Activated CD4-positive, alpha-beta T cell treated with anti-CD3 and anti-CD28 coated beads for 36 hours (primary cell): ENCODE data around the gene NUDT14. TPM values are rescaled to one million over a fixed set of nuclear protein-coding genes. Genes with fewer than 3 reads are reported as not detected.

ENCODE experiments used
- ATAC-seq: fragments of 200-7000 bp; cut with Tn5 transposase; one replicate; pipeline ENCODE4 v1.10.0; 2021; ENCODE audit warnings: mild to moderate bottlenecking, moderate library complexity
- CTCF ChIA-PET: fragments of 350-600 bp; sonication (Branson Sonifier 250); formaldehyde crosslinking; loops from one replicate; lab custom pipeline; 2021; ENCODE audit warnings: antibody characterized with exemption; lab: Charles Lee
- POLR2A ChIA-PET: fragments of 350-600 bp; sonication (Branson Sonifier 250); formaldehyde crosslinking; loops from one replicate; lab custom pipeline; 2021; ENCODE audit warnings: antibody characterized with exemption, inconsistent platforms; lab: Charles Lee
- DNase-seq: peaks from one replicate; pipeline ENCODE4 v3.0.0-alpha.2; 2020
- H3K27ac Mint-ChIP-seq: one replicate; pipeline ENCODE4 v1.8.0; 2021; ENCODE audit warnings: mixed read lengths
- H3K27me3 Mint-ChIP-seq: one replicate; pipeline ENCODE4 v1.8.0; 2021; ENCODE audit warnings: mixed read lengths
- H3K36me3 Mint-ChIP-seq: one replicate; pipeline ENCODE4 v1.8.0; 2021; ENCODE audit warnings: low read depth, mixed read lengths
- H3K4me1 Mint-ChIP-seq: one replicate; pipeline ENCODE4 v1.8.0; 2021; ENCODE audit warnings: mixed read lengths
- H3K4me3 Mint-ChIP-seq: one replicate; pipeline ENCODE4 v1.8.0; 2021; ENCODE audit warnings: mild to moderate bottlenecking, moderate library complexity, mixed read lengths
- H3K9me3 Mint-ChIP-seq: one replicate; pipeline ENCODE4 v1.8.0; 2021; ENCODE audit warnings: low read depth, mixed read lengths
- intact Hi-C, 2 experiments: fragments of 100-400 bp; cut with DNase I in 1 of 2; cut with micrococcal nuclease in 1 of 2; formaldehyde crosslinking; loops; one replicate each; pipeline versions ENCODE4 v1.14.2 to v1.15.1; 2022 to 2024; cut with DNase I, micrococcal nuclease
- total RNA-seq, 2 experiments: library from RNA; stranded (reverse); gene quantifications; one replicate each; pipeline ENCODE4 v1.2.3, GENCODE V29; 2021

NUDT14 gene
- total RNA-seq, 2 experiments from 2014 or later, result 12.3 to 13.5 TPM

- CTCF ChIA-PET, result interaction anchor here (0.7 kb wide), 1 partner anchor 9 kb away, joined by 3 read pairs; no protein-coding TSS in a partner anchor
- no peaks in the 10 kb centered on the region for H3K9me3 Mint-ChIP-seq
- no peaks in the 10 kb centered on the region for H3K36me3 Mint-ChIP-seq
- no peak for DNase-seq
- intact Hi-C loops, result no loop called here
- H3K27me3 Mint-ChIP-seq, result no peaks in the 10 kb centered on the region
- H3K4me3 Mint-ChIP-seq, result no peak overlapping the region
- no peaks in the 10 kb centered on the region for H3K4me1 Mint-ChIP-seq
- no peak overlapping the region for H3K27ac Mint-ChIP-seq
- POLR2A ChIA-PET, result no interaction called here
- ATAC-seq, result no peak
These were observed 26.0 kb downstream of the NUDT14 start for GRCh38 chr14:105155071-105155651.

GRCh38 chr14:105154476-105154871 is 26.6 kb downstream of the NUDT14 start:
- CTCF ChIA-PET, result no interaction called here
- ATAC-seq (no peak), DNase-seq (no peak)
- no peaks in the 10 kb centered on the region for H3K9me3 Mint-ChIP-seq
- POLR2A ChIA-PET, result no interaction called here
- no peaks in the 10 kb centered on the region for H3K4me1 Mint-ChIP-seq
- no peaks in the 10 kb centered on the region for H3K27me3 Mint-ChIP-seq
- no peaks in the 10 kb centered on the region for H3K36me3 Mint-ChIP-seq
- intact Hi-C loops, result no loop called here
- no peak overlapping the region for H3K27ac Mint-ChIP-seq
- no peak overlapping the region for H3K4me3 Mint-ChIP-seq

DNA sequence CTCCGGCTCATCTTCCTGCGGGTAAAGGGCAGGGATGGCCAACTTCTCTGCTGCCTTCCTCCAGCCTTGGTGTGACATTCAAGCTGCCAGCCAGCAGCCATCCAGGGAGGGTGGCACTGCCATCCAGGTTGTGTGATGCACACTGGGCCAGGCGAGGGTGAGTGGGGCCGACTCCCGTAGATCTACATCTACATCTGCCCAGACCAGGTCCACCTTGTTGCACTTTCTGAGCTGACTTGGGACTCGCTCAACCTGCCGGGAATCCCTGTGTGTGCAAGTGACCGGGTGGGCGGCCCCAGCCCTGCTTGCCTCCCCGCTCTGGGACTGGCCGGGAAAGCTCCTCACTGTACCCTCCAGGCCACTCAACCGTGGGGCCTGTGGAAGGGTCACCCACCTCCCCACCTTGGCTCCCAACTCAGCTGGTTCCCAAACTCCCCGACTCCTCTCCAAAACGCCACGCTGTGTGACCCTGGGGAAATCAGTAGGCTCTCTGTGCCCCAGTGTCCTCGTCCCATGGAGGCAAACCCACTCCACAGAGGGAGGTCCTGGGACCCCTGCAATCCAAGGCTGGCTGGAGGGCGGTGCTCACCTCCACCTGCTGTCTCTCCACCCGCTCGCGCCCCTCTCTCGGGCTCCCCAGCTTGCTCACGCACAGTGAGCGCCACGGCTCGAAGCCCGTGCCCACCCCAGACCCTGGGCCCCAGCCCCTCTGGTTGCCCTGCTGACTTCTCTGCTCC is 27.2 kb downstream of the NUDT14 start:
- ChIA-PET POLR2A (no interaction called here), CTCF (interaction anchor here (0.6 kb wide), 1 partner anchor 20 kb away, joined by 3 read pairs; no protein-coding TSS in a partner anchor)
- Mint-ChIP-seq H3K4me3 (no peak overlapping the region), H3K36me3 (no peaks in the 10 kb centered on the region), H3K27me3 (no peaks in the 10 kb centered on the region), H3K9me3 (no peaks in the 10 kb centered on the region), H3K27ac (no peak overlapping the region), H3K4me1 (no peaks in the 10 kb centered on the region)
- ATAC-seq, result no peak
- no peak for DNase-seq
- intact Hi-C loops, result no loop called here

DNA sequence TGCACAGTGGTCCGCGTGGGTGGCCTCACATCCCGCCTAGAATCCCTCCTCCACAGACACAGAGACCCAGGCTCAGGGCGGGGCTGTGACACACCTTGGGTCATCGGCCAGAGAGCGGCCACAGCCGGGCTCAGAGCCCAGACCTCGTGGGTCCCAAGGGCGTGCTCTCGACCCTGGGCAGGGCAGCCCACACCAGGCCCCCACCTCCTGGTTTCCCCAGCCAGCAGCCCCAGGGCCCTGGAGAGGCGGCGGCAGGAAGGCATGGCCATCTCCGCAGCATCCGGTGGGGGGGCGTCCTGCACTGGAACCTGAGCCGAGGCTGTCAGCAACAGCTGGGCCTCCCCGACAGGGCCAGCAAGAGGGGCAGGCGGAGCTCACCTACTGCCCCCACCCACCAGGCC is 27.8 kb downstream of the NUDT14 start:
- Mint-ChIP-seq H3K9me3 (no peaks in the 10 kb centered on the region), H3K27me3 (no peaks in the 10 kb centered on the region), H3K27ac (no peak overlapping the region), H3K4me1 (no peaks in the 10 kb centered on the region), H3K4me3 (no peak overlapping the region), H3K36me3 (no peaks in the 10 kb centered on the region)
- DNase-seq, result no peak
- CTCF ChIA-PET, result interaction anchor here (0.6 kb wide), 1 partner anchor 20 kb away, joined by 3 read pairs; no protein-coding TSS in a partner anchor
- POLR2A ChIA-PET, result no interaction called here
- intact Hi-C loops, result no loop called here
- no peak for ATAC-seq

GRCh38 chr14:105152794-105153241 is 28.3 kb downstream of the NUDT14 start:
- Mint-ChIP-seq H3K9me3 (no peaks in the 10 kb centered on the region), H3K4me1 (no peaks in the 10 kb centered on the region), H3K36me3 (no peaks in the 10 kb centered on the region), H3K27me3 (no peaks in the 10 kb centered on the region), H3K4me3 (no peak overlapping the region), H3K27ac (no peak overlapping the region)
- no peak for ATAC-seq
- ChIA-PET POLR2A (no interaction called here), CTCF (interaction anchor here (0.6 kb wide), 1 partner anchor 19 kb away, joined by 3 read pairs; no protein-coding TSS in a partner anchor)
- DNase-seq, result no peak
- intact Hi-C loops, result no loop called here

- intact Hi-C loops, result no loop called here
- ChIA-PET POLR2A (no interaction called here), CTCF (no interaction called here)
- Mint-ChIP-seq H3K9me3 (no peaks in the 10 kb centered on the region), H3K4me1 (no peaks in the 10 kb centered on the region), H3K27me3 (no peaks in the 10 kb centered on the region), H3K36me3 (no peaks in the 10 kb centered on the region), H3K27ac (no peak overlapping the region), H3K4me3 (no peak overlapping the region)
- ATAC-seq, result no peak
- DNase-seq, result peak; percentile 8
These were observed 29.0 kb downstream of the NUDT14 start for GRCh38 chr14:105151838-105152793.

DNA sequence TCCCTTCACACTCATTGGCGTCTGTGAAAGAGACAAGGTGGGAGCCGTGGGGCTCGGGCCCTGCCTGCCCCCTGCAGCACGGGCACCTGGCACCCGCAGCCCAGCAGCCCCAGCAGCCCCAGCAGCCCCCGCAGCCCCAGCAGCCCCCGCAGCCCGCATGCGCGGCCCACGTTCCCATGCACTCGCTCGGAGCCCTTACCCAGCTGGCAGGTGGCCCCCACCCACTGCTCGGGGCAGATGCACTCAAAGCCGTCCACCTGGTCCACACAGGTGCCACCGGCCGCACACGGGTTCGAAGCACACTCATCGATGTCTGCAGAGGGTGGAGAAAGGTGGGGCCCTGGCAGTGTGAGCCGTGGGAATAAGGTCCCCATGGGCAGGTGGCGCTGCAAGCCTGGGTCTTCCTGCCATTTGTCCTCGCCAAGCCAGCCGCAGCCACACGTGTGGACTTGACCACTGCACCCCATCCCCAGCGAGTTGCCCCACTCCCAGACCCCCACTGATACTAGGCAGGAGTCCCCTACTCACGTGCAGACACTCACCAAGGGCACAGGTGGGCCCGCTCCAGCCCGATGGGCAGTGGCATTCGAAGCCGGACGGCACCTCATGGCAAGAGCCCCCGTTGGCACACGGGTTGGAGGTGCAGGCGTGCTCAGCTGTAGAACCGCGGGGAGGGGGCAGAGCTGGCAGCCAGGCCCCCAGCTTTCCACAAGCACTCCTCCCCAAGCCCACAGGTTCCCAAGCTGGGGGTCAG is 29.9 kb downstream of the NUDT14 start:
- intact Hi-C loops, result no loop called here
- Mint-ChIP-seq H3K9me3 (no peaks in the 10 kb centered on the region), H3K36me3 (no peaks in the 10 kb centered on the region), H3K27ac (no peak overlapping the region), H3K4me1 (no peaks in the 10 kb centered on the region), H3K4me3 (no peak overlapping the region), H3K27me3 (no peaks in the 10 kb centered on the region)
- ChIA-PET POLR2A (no interaction called here), CTCF (no interaction called here)
- no peak for ATAC-seq
- DNase-seq, result peak; percentile 4

GRCh38 chr14:105150368-105151083 is 30.6 kb downstream of the NUDT14 start:
- H3K27me3 Mint-ChIP-seq, result no peaks in the 10 kb centered on the region
- CTCF ChIA-PET, result no interaction called here
- no peaks in the 10 kb centered on the region for H3K9me3 Mint-ChIP-seq
- no peak overlapping the region for H3K4me3 Mint-ChIP-seq
- no peak overlapping the region for H3K27ac Mint-ChIP-seq
- no peaks in the 10 kb centered on the region for H3K4me1 Mint-ChIP-seq
- H3K36me3 Mint-ChIP-seq, result no peaks in the 10 kb centered on the region
- POLR2A ChIA-PET, result no interaction called here
- intact Hi-C loops, result no loop called here
- ATAC-seq (no peak), DNase-seq (peak; percentile 5)

DNA sequence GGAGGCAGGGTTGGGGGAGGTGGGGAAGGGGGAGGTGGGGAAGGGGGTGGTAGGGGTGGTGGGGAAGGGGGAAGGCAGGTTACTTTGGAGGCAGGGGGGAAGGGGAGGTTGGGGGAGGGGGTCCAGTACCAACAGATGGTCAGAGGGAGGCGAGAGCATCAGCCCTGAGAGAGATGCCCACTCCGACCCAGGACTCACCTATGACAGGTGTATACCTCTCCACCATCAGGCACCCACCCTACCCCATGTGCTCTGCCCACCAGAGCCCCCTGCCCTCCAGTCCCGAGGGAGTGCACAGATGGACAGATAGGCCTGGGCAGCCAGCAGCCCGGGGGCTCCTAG is 31.1 kb downstream of the NUDT14 start:
- Mint-ChIP-seq H3K27me3 (no peaks in the 10 kb centered on the region), H3K27ac (no peak overlapping the region), H3K9me3 (no peaks in the 10 kb centered on the region), H3K4me1 (no peaks in the 10 kb centered on the region), H3K36me3 (no peaks in the 10 kb centered on the region), H3K4me3 (no peak overlapping the region)
- ATAC-seq, result no peak
- DNase-seq, result no peak
- intact Hi-C loops, result no loop called here
- CTCF ChIA-PET, result no interaction called here
- POLR2A ChIA-PET, result no interaction called here

DNA sequence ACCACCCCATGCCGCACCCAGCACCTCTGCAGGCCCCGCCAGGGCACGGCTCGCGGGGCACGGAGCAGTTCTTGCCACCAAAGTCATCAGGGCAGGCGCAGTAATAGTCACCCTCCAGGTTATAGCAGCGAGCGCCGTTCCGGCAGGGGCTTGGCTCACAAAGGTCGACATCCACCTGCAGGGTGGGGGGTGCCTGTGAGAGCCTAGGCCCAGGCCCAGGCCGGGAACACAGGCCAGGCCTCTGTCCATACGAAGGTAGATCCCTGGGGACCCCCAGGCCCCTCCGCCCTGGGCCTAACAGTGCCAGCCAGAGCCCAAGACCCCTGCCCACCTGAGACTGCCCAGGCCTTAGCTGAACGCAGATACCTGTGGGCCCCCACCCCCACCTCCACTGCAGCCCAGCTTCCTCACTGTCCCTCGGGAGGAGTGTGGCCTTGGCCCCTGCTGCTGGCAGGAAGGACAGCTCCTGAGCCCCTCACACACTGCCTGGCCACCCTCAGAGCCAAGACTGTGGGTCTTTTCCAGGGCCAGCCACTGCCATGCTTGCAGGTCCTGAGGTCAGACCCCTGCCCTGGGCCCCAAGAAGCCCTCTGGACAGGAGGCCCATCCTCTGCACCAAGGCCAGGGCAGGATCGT is 31.8 kb downstream of the NUDT14 start:
- ChIA-PET POLR2A (no interaction called here), CTCF (no interaction called here)
- peak; percentile 3 for DNase-seq
- intact Hi-C loops, result no loop called here
- Mint-ChIP-seq H3K36me3 (no peaks in the 10 kb centered on the region), H3K9me3 (no peaks in the 10 kb centered on the region), H3K4me1 (no peaks in the 10 kb centered on the region), H3K27me3 (no peaks in the 10 kb centered on the region), H3K27ac (no peak overlapping the region), H3K4me3 (no peak overlapping the region)
- ATAC-seq, result no peak
